GM18499 (cell line): ENCODE measurements around the gene BTG2.

Experiments used
- ATAC-seq: cut with Tn5 transposase; IDR thresholded peaks from one replicate; pipeline ENCODE4 v1.9.1; 2021; ENCODE audit warnings: moderate number of reproducible peaks; ENCODE audit not compliant: insufficient read depth, unreplicated experiment

The BTG2 gene

GRCh38 chr1:203275656-203276272, 29.6 kb upstream of the BTG2 start:
- ATAC-seq = no peak

DNA sequence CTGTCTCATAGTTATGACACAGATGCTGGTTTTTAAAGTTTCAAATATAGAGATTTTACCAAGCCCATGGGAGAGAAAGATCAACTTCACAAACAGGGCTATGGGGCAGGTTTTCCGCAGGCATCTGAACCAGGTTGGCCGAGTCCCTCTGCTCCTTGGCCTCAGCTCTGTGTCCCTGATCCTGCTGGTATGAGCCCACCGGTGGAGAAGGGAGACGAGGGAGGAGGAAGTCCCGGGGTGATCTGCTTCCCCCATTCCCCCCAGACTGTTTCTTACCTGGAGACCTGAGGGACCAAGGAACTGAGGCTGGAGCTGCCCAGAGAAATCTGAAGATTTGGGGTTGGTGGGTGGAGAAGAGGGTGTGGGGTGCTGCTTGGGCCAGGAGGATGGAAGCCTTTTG, 28.9 kb upstream of the BTG2 start:
- ATAC-seq = no peak

DNA sequence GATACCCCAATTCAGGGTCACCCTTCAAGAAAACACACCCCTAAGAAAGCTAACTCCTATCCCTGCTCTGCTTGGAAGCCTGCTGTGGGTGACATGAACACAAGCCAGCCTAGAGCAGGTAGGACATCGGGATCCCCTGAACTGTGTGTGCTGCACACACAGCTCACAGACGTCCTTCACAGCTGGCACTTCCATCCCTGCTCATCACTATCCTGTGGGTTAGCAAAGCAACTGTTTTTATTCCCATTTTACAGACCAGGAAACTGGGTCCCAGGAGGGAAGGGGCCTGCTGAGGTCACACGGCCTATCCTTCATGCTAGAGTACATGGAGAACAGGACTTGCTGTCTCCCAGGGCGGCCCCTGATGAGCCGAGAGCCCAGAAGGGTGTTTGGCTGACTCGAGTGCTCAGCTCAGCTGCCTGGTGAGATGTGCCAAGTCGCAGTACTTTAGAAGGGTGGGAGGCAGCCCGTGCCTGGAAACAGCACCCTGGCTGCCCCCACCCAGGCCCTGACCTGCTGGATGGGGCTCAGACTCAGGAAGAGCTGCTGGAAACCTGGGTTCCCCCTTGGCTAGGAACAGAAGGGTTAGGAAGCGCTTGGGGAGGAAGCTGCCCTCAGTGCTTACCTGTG, 28.3 kb upstream of the BTG2 start:
- no peak for ATAC-seq

GRCh38 chr1:203278082-203278884, 27.0 kb upstream of the BTG2 start:
- no peak for ATAC-seq

- ATAC-seq = no peak
Observed at GRCh38 chr1:203278885-203279406, 26.4 kb upstream of the BTG2 start.

GRCh38 chr1:203280061-203280460, 25.3 kb upstream of the BTG2 start:
- ATAC-seq = no peak

- no peak for ATAC-seq
Observed at GRCh38 chr1:203281033-203281432, 24.3 kb upstream of the BTG2 start.

DNA sequence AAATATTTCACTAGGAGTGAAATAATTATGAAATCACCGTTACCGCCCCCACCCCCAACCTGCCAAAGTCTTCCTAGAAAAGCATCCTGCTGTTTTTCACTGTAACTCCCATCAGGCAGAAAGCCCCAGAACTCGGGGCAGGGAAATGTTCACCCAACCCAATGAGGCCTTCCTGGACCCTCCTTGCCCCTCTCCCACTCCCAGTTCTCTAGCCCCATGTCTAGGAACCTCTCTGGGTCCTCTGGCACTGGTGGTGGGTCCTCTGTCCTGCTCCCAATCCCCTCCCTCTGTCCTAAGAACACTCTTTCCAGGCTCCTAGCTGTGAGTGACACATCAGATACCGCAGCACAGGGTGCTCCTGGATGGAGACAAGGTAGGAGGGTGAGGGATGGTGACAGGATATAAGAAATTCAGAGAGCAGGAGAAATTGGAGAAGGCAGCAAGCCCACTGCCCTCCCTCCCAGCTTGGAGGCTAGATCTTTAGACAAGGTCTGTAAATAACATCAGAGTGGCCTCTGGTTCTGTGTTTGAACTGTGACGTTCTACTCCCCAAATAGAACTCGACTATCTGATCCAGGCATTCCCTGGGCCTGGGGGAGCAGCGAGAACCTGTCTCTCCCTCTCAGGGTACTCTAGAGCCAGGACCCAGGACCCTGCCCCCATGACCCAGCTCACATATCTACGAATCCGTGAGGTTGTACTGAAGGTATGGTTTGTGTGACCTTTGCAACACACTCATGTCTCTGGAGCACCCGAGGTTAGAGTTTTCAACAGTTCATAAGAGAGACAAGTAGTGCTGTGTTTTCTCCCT, 23.3 kb upstream of the BTG2 start:
- ATAC-seq = no peak

DNA sequence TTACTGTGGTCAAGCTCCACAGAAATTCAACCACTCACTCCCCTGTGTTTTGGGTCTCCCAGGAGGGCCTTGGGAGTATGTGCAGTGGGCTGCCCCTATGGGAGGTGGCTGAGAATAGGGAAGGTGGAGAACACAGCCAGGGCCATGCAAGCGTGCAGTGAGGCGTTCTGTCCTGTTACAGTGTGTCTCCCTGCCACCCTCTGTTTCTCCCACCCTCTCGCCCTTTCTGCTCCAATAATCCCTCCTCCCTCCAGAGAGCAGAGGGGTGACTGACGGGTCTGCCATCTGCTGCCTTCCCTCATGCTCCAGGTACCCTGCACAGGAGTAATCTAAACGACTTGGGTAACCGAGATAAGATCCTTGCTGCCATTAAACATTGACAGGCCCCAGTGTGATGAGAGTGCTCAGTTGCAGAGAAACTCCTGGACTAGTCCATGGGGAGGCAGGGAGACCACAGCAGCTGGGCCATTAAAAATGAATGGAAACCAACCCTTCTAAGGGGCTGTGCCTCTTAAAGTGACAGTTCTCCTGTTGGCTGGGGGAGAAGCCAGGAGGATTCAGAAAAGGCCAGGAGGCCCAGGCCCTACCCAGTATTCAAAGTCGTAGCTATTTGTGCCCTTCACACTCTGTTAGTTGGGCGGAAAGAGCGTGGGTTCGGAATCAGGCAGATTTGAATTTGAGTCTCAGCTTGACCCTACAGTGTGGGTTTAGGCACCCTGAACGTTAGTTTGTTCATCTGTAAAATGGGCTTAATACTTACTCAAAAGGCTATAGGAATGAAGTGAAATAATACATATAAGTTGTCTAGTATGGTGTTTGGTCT, 22.4 kb upstream of the BTG2 start:
- no peak for ATAC-seq

GRCh38 chr1:203283597-203283996, 21.7 kb upstream of the BTG2 start:
- ATAC-seq = no peak

DNA sequence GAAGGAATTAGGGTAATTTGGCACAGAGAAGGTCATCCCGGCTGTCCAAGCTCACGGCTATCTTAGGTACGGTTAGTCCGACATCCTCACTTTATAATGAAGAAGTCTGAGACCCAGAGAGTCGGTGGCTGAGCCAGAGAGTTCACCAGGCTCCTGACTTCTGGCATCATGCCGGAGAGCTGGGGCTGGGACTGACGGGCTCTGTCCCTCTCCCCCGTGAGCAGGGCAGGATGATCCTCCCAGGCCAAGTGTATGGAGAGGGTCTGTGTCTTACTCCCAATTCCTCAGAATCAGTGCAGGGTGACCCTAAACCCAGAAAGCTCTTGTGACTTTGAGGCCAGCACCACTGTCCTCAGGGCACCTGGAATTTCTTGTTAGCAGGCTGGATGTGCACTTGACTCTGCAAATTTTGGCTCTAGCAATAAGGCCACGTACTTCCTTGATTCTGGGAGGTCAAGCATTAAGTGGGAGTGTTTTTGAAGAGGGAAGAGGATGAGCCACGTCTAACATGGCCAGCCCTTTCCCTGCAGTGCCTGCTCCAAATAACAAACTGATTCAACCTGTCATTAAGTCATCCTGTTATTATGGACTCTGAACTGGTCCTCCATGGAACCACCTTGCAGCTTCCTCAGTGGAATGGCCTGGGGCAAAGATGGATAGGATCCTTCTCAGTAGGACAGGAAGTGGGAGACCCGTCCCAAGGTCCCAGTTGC, 20.8 kb upstream of the BTG2 start:
- ATAC-seq = no peak

DNA sequence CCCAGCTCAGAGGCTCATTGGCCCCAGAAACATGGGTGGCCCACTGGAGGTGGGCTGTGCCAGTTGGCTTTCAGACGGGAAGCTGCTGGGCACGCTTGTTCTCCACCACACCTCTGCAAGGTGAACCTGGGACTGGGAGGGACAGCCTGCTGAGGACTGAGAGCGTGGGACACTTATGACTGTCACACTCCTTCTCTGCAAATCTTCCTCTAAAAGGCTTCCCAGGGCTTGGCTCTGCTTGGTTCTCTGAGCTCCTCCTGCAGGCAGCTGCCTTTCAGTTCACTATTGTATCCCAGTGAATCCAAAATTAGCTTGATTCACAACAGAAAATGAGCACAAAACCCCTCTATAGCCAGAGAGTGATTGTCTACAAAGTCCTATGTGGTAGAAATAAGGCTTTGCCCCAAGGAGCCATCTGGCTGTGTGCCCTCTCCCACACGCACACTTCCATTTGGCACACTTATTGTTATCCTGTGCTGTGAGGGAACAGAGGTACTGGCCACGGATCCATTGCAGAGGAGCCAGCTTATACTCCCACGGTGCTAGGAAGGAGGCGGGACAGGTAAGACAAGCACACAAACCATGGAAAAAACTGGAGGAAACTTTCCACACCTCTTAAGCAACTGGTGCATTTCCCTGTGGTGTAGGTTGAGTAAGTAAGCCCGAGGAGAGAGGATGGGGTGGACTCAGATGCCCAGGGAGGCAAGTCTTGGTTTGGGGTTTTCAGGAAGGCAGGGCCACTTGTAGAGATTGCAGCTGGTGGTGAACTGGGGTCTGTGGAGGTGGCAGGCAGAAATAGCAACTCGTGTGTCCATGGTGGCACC, 18.9 kb upstream of the BTG2 start:
- no peak for ATAC-seq

DNA sequence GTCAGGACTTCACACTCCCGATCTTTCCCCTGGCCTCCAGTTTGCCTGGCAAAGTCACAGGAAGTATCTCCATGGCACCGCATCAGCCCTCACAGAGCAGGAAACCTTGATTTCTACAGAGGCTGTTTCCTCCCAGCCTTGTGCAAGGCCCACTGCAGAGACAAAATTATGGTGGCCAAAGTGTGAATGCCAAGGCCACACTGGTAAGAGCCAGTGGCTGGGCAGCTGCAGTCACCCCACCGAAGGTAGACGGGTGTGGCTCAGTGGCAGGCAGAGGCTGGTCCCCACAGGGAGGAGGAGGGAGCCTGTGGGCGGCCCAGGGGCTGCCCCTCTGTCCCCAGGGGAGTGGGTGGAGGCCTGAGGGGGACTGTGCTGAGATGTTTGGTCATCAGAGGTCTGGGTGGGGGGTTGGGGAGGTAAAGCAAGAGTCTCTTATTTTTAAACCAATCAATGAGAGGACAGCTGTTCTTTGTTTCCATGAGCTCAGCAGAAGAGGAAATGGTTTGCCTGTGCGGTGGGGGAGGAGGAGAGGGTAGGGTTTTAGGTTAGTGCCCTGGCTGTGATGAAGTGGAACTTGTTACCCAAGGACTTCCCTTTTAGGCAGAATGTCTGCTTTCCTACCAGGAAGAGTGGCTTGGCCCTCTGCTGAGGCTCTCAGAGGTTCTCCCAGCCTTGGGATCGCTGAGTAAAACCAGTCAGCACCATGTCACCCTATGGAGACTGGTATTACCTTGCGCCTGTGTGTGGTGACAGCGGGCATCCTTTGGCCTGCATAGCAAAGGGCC, 18.0 kb upstream of the BTG2 start:
- peak; percentile 27 for ATAC-seq

GRCh38 chr1:203287898-203288297, 17.4 kb upstream of the BTG2 start:
- no peak for ATAC-seq

DNA sequence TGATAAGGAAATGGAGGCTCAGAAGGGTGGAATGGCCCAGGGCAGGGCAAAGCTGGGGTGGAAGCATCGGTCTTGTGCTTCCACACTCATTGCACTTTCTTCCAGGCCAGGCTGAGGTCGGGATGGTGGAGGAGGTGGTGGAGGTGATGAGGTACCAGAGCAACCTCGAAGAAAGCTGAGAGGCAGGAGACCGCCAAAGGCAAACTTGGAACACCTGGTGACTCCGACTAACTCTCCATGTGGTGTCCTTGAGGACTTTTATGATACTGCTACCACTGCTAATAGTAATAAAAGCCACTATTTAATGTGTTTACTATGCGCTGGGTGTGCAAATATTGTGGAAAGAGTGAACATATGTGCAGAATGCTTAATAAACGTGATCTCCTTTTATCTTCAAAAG, 16.9 kb upstream of the BTG2 start:
- ATAC-seq = no peak

DNA sequence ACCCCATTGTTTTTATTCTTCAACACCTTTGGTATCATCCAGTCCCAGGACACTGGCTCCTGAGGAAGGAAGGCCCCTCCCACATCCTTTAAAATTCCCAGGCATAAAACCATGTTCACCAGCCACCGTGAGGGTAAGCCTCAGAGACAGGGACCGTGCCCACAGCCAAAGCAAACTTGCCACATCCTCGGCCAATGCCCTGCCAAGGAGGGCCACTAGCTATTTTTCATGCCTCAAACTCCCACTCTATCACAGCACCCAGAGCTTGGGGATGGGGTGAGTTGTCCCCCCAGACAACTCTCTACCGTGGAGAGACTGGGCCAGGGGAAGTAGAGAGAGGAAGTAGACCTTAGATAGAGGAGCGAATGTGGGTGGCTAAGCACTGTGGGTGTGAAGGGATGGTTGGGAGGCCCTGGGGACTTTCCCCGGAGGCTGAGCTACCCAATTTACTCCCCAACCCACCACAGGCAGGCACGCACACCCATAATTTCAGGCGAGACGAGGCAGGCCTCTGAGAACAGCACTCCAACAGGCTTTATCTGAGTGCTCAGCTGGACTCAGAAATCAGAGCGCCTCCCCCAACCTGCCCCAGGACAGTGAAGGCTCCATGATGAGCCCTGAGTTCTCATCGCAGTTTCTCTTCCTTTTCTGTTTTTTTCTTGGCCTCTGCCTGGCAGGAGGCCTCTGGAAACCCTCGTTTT, 15.9 kb upstream of the BTG2 start:
- ATAC-seq = peak; percentile 45

DNA sequence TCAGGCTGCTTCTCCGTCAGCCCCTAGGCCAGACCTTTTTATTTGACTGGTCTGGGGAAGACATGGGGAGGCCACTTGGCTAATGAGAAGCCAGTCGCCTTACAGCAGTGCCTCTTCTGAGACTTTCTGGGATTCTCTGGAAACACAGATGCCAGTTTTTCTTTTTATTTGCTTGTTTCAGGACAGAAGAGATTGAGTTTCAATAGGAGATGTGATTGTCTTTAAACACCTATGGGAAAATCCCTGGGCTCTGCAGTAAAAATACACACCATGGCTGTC, 15.4 kb upstream of the BTG2 start:
- no peak for ATAC-seq
